ENCODE results near the gene RYR3.

Gene RYR3

DNA sequence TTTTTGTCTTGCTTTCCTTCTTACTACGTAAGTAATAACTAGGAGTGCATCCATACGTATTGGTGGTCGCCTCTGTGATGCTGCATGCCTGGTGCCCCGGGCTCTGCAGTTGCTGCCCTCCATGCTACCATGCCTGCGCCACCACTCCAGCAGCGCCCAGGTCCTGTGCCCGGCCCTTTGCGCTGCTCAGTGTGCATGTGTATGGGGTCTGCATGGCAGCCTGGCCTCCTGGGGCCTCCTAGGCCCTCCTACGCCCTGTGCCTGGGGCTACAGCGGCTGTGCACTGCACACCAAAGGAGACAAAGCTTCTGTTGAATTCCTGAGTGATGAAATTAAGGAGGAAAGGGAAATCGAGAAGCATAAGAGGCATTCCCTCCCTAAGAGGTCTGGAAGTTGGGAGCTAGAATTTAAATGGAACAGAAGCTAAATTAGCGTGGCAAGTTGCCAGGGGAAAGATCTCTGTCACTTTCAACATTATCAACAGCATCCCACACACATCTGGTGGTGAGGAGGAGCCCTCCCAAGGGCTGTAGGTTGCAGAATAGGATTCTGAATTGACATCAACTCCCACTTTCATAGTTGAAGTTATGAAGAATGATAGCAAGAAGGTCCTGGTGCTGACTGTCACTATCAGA, 382.5 kb downstream of the RYR3 start:
- no peaks in the 10 kb centered on the region for H3K9me3 ChIP-seq (ENCODE audit: control insufficient read depth in 2 of 2, low read length in 2 of 2)
- no peak overlapping the region for H3K4me3 ChIP-seq (ENCODE audit: low read length in 2 of 2)
- no peak overlapping the region for H3K9ac ChIP-seq (ENCODE audit: low read length in 2 of 2)
- no peaks in the 10 kb centered on the region for H3K27me3 ChIP-seq (ENCODE audit: control insufficient read depth in 1 of 2, insufficient read depth in 2 of 2, low read length in 2 of 2)
- no peaks in the 10 kb centered on the region for H3K4me1 ChIP-seq (ENCODE audit: control insufficient read depth, insufficient read depth, low read length)
- no peak overlapping the region for H3K27ac ChIP-seq (ENCODE audit: low read length)
- peaks cover 6 to 7% of the 10 kb centered on the region in 2 donors for H3K36me3 ChIP-seq (ENCODE audit: control insufficient read depth in 2 of 2, insufficient read depth in 2 of 2, low read length in 2 of 2)

DNA sequence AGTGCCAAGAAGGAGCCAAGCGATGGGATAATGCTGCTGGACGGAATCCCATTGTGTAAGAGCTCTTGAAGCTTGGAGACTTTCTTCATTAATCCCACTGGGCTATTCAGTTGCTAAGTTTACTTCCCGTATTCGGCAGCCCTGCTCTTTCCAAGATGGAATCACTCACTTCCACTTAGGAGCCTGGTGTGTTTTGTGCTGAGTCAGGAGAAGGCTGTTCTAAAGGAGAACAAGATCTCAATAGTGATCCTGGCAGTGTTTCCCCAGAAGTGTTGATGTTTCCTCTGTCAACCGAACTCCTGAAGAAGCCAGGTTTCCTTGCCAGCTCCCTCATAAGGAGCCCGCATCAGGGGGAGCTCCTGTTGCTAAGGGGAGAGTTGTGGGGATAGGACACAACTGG, 387.4 kb downstream of the RYR3 start:
- H3K36me3 ChIP-seq (ENCODE audit: control insufficient read depth in 2 of 2, insufficient read depth in 2 of 2, low read length in 2 of 2): peaks cover 9% of the 10 kb centered on the region in 2 donors
- no peaks in the 10 kb centered on the region for H3K9me3 ChIP-seq (ENCODE audit: control insufficient read depth in 2 of 2, low read length in 2 of 2)
- H3K9ac ChIP-seq (ENCODE audit: low read length in 2 of 2): no peak overlapping the region
- peaks cover 2% of the 10 kb centered on the region for H3K4me1 ChIP-seq (ENCODE audit: control insufficient read depth, insufficient read depth, low read length)
- H3K27me3 ChIP-seq (ENCODE audit: control insufficient read depth in 1 of 2, insufficient read depth in 2 of 2, low read length in 2 of 2): no peaks in the 10 kb centered on the region
- no peak overlapping the region for H3K4me3 ChIP-seq (ENCODE audit: low read length in 2 of 2)
- no peak overlapping the region for H3K27ac ChIP-seq (ENCODE audit: low read length)

DNA sequence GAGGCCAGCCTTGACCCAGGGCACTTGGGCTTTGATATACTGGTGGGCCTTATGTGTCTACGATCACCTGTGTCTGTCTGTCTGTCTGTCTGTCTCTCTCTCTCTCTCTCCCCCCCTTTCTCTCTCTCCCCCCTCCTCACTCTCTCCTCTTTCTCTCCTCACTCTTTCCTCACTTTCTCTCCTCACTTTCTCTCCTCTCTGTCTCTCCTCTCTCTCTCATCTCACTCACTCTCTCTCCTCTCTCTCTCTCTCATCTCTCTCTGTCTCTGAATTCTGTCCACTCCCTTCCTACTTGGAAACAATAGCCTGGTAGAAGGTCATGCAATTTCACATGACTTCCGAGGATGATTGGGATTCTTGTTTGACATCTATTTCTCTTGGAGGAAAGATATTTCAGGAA, 388.4 kb downstream of the RYR3 start:
- H3K27me3 ChIP-seq (ENCODE audit: control insufficient read depth in 1 of 2, insufficient read depth in 2 of 2, low read length in 2 of 2): no peaks in the 10 kb centered on the region
- H3K36me3 ChIP-seq (ENCODE audit: control insufficient read depth in 2 of 2, insufficient read depth in 2 of 2, low read length in 2 of 2): peaks cover 9 to 12% of the 10 kb centered on the region in 2 donors
- no peak overlapping the region for H3K4me3 ChIP-seq (ENCODE audit: low read length in 2 of 2)
- peaks cover 2% of the 10 kb centered on the region for H3K4me1 ChIP-seq (ENCODE audit: control insufficient read depth, insufficient read depth, low read length)
- H3K27ac ChIP-seq (ENCODE audit: low read length): no peak overlapping the region
- no peaks in the 10 kb centered on the region for H3K9me3 ChIP-seq (ENCODE audit: control insufficient read depth in 2 of 2, low read length in 2 of 2)
- no peak overlapping the region for H3K9ac ChIP-seq (ENCODE audit: low read length in 2 of 2)

DNA sequence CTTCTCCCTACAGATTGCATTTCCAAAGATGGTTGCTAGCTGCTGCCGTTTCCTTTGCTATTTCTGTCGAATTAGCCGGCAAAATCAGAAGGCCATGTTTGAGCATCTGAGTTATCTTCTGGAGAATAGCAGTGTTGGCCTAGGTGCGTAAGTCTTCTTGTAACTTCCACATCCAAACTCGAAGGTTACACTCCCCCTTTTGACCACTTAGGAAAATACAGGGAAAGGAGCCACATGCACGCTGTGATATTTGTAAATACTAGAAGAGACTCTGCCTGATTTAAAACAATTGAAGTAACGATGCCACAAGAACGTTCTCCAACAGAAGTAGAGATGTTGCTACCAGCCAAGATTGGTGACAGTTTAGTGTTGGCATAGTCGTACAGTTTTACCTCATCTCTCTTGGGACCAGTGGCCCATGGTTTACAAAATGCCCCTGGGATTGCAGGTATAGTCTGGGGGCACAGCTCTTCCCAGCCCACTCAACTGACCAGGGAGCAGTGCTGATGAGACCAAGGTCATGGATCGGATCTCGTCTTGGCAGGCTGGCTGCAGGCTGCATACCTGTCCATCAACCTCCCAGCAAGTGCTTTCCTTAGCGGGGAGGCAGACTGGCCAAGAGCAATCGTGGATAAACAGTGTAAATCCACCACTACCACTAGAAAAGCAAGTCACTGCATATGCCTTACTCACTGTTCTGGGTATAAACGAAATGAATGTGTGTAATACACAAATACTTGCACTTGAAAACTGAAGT, 389.1 kb downstream of the RYR3 start:
- Histone ChIP-seq H3K9me3 (ENCODE audit: control insufficient read depth in 2 of 2, low read length in 2 of 2) (no peaks in the 10 kb centered on the region), H3K4me1 (ENCODE audit: control insufficient read depth, insufficient read depth, low read length) (peaks cover 2% of the 10 kb centered on the region), H3K4me3 (ENCODE audit: low read length in 2 of 2) (no peak overlapping the region), H3K36me3 (ENCODE audit: control insufficient read depth in 2 of 2, insufficient read depth in 2 of 2, low read length in 2 of 2) (peaks cover 9 to 12% of the 10 kb centered on the region in 2 donors), H3K27ac (ENCODE audit: low read length) (no peak overlapping the region), H3K9ac (ENCODE audit: low read length in 2 of 2) (no peak overlapping the region), H3K27me3 (ENCODE audit: control insufficient read depth in 1 of 2, insufficient read depth in 2 of 2, low read length in 2 of 2) (no peaks in the 10 kb centered on the region)

DNA sequence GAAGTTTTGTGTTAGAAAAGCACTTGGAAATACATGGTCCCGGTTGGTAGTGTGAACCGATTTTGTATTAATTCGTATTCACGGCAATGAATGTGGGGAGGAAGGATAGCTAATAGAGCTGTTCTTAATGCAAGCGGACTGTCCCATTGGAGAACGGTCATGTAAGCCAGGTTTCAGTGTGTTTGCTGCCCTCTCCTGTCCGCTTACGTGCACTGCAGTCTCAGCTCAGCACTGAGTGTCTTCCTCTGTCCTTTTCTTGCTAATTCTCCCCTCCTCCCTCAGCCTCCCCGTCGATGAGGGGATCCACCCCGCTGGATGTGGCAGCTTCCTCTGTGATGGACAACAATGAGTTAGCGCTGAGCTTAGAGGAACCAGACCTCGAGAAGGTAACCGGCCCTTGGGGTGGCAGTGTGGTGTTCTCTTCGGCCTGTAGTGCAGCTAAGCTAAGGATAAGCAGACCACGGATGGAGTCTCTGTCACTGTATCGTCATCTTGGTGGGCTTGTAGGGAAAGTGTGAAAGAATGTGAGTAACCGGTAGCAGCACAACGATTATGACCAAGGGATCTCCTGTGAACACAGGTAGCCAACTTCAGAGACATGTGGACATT, 390.0 kb downstream of the RYR3 start:
- Histone ChIP-seq H3K4me1 (ENCODE audit: control insufficient read depth, insufficient read depth, low read length) (peaks cover 2% of the 10 kb centered on the region), H3K9me3 (ENCODE audit: control insufficient read depth in 2 of 2, low read length in 2 of 2) (no peaks in the 10 kb centered on the region), H3K36me3 (ENCODE audit: control insufficient read depth in 2 of 2, insufficient read depth in 2 of 2, low read length in 2 of 2) (peaks cover 9 to 12% of the 10 kb centered on the region in 2 donors), H3K4me3 (ENCODE audit: low read length in 2 of 2) (no peak overlapping the region), H3K9ac (ENCODE audit: low read length in 2 of 2) (no peak overlapping the region), H3K27ac (ENCODE audit: low read length) (no peak overlapping the region), H3K27me3 (ENCODE audit: control insufficient read depth in 1 of 2, insufficient read depth in 2 of 2, low read length in 2 of 2) (no peaks in the 10 kb centered on the region)

DNA sequence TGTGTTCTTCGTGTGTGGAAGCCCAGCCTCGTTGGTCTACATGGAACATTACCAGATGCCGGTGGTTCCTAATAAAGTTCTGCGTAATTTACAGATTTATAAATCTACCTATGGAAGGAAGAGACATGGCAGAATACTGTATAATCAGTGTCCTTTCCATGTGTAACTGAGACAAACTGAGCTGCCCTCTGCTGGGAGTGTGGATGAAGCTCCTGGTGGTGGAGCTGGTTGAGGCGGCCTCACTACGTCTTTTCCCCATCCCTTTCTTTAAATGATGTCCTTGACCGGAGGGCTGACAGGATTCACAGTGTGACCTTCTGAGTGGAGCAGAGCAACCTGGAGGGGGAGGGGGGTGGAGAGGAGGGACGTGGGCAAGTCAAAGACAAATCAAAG, 390.5 kb downstream of the RYR3 start:
- peaks cover 9% of the 10 kb centered on the region in 2 donors for H3K36me3 ChIP-seq (ENCODE audit: control insufficient read depth in 2 of 2, insufficient read depth in 2 of 2, low read length in 2 of 2)

DNA sequence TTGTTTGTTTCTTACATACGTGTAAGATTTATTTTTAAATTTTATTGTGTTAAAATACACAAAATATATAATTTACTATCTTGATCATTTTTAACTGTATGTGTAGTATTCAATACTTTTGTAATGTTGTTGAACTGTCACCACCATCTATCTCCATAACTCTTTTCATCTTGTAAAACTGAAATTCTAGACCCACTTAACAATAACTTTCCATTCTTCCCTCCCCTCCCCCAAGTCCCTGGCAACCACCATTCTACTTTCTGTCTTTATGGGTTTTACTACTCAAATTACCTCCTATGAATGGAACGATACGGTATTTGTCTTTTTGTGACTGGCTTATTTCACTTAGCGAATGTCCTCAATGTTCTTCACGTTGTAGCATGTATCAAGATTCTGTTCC, 395.4 kb downstream of the RYR3 start:
- peaks cover 0 to 2% of the 10 kb centered on the region in 2 donors for H3K9me3 ChIP-seq (ENCODE audit: control insufficient read depth in 2 of 2, low read length in 2 of 2)
- no peaks in the 10 kb centered on the region for H3K27me3 ChIP-seq (ENCODE audit: control insufficient read depth in 1 of 2, insufficient read depth in 2 of 2, low read length in 2 of 2)
- no peak overlapping the region for H3K9ac ChIP-seq (ENCODE audit: low read length in 2 of 2)
- no peak overlapping the region for H3K4me3 ChIP-seq (ENCODE audit: low read length in 2 of 2)
- no peak overlapping the region for H3K27ac ChIP-seq (ENCODE audit: low read length)
- H3K4me1 ChIP-seq (ENCODE audit: control insufficient read depth, insufficient read depth, low read length): no peaks in the 10 kb centered on the region
- peaks cover 6 to 19% of the 10 kb centered on the region in 2 donors for H3K36me3 ChIP-seq (ENCODE audit: control insufficient read depth in 2 of 2, insufficient read depth in 2 of 2, low read length in 2 of 2)

More for the DNA sequence above, 390.5 kb downstream of the RYR3 start:
- no peak overlapping the region for H3K4me3 ChIP-seq (ENCODE audit: low read length in 2 of 2)
- no peak overlapping the region for H3K27ac ChIP-seq (ENCODE audit: low read length)
- H3K27me3 ChIP-seq (ENCODE audit: control insufficient read depth in 1 of 2, insufficient read depth in 2 of 2, low read length in 2 of 2): no peaks in the 10 kb centered on the region
- no peaks in the 10 kb centered on the region for H3K9me3 ChIP-seq (ENCODE audit: control insufficient read depth in 2 of 2, low read length in 2 of 2)
- no peak overlapping the region for H3K9ac ChIP-seq (ENCODE audit: low read length in 2 of 2)
- H3K4me1 ChIP-seq (ENCODE audit: control insufficient read depth, insufficient read depth, low read length): peaks cover 2% of the 10 kb centered on the region

DNA sequence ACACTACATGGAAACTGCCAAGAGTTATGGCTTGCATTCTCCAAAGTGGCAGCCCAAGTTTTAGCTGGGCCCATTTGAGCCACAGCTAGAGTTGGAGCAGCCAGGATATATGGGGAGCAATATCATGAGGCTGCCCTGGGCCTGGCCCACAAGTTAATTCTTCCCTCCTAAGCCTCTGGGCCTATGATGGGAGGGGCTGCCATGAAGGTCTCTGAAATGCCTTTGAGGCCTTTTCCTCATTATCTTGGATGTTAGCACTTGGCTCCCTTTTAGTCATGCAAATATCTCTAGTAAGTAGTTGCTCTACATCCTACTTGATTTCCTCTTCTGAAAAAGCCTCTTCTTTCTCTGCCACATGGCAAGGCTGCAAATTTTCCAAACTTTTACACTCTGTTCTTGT, 400.0 kb downstream of the RYR3 start:
- no peaks in the 10 kb centered on the region for H3K4me1 ChIP-seq (ENCODE audit: control insufficient read depth, insufficient read depth, low read length)
- H3K9me3 ChIP-seq (ENCODE audit: control insufficient read depth in 2 of 2, low read length in 2 of 2): peaks cover 0 to 2% of the 10 kb centered on the region in 2 donors
- H3K27ac ChIP-seq (ENCODE audit: low read length): no peak overlapping the region
- H3K9ac ChIP-seq (ENCODE audit: low read length in 2 of 2): no peak overlapping the region
- H3K4me3 ChIP-seq (ENCODE audit: low read length in 2 of 2): no peak overlapping the region
- peaks cover 8 to 13% of the 10 kb centered on the region in 2 donors for H3K36me3 ChIP-seq (ENCODE audit: control insufficient read depth in 2 of 2, insufficient read depth in 2 of 2, low read length in 2 of 2)
- H3K27me3 ChIP-seq (ENCODE audit: control insufficient read depth in 1 of 2, insufficient read depth in 2 of 2, low read length in 2 of 2): no peaks in the 10 kb centered on the region

DNA sequence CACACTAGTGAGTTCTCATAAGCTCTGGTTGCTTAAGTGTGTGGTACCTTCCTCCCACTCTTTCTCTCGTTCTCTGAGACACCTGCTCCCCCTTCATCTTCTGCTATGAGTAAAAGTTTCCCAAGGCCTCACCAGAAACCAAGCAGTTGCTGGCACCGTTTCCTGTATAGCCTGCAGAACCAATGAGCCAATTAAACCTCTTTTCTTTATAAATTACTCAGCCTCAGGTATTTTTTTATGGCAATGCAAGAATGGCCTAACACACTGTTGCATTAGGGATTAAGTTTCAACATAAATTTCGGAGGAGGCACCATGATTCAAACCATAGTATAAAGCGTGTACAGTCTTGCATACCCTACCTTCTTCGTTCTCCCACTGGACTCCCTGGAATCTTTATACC, 405.3 kb downstream of the RYR3 start:
- H3K27me3 ChIP-seq (ENCODE audit: control insufficient read depth in 1 of 2, insufficient read depth in 2 of 2, low read length in 2 of 2): no peaks in the 10 kb centered on the region
- H3K4me3 ChIP-seq (ENCODE audit: low read length in 2 of 2): no peak overlapping the region
- no peak overlapping the region for H3K27ac ChIP-seq (ENCODE audit: low read length)

DNA sequence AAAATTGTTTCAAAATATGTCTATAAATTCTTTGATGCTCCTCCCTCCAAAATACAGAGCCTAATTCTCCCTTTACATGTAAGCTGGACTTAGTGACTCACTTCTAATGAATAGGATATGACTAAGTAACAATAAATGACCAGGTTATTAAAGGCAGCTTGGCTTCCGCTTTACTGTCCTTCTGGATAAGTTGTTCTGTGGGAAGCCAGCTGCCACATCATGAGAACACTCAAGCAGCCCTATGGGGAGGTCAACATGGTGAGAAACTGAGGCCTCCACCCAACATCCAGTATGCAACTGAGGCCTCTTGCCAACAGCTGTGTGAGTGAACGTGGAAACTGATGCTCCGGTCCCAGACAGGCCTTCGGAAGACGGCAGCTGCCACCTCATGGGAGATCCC, 410.2 kb downstream of the RYR3 start:
- no peak overlapping the region for H3K9ac ChIP-seq (ENCODE audit: low read length in 2 of 2)
- H3K27ac ChIP-seq (ENCODE audit: low read length): no peak overlapping the region
- H3K4me1 ChIP-seq (ENCODE audit: control insufficient read depth, insufficient read depth, low read length): no peaks in the 10 kb centered on the region
- H3K27me3 ChIP-seq (ENCODE audit: control insufficient read depth in 1 of 2, insufficient read depth in 2 of 2, low read length in 2 of 2): no peaks in the 10 kb centered on the region
- no peak overlapping the region for H3K4me3 ChIP-seq (ENCODE audit: low read length in 2 of 2)
- no peaks in the 10 kb centered on the region for H3K9me3 ChIP-seq (ENCODE audit: control insufficient read depth in 2 of 2, low read length in 2 of 2)
- peaks cover 7 to 9% of the 10 kb centered on the region in 2 donors for H3K36me3 ChIP-seq (ENCODE audit: control insufficient read depth in 2 of 2, insufficient read depth in 2 of 2, low read length in 2 of 2)

More for the DNA sequence above, 405.3 kb downstream of the RYR3 start:
- Histone ChIP-seq H3K9me3 (ENCODE audit: control insufficient read depth in 2 of 2, low read length in 2 of 2) (no peaks in the 10 kb centered on the region), H3K9ac (ENCODE audit: low read length in 2 of 2) (no peak overlapping the region), H3K36me3 (ENCODE audit: control insufficient read depth in 2 of 2, insufficient read depth in 2 of 2, low read length in 2 of 2) (peaks cover 0 to 6% of the 10 kb centered on the region in 2 donors), H3K4me1 (ENCODE audit: control insufficient read depth, insufficient read depth, low read length) (no peaks in the 10 kb centered on the region)

All from stomach smooth muscle (tissue), 2 donors.